DND-41 (cell line): ENCODE results near the gene MS4A4E.
A peak's percentile ranks its signal among the peaks of the same experiment; 100 is the strongest.

Experiments
- ATAC-seq: fragments of 200-7000 bp; cut with Tn5 transposase; 3 replicates; pipeline ENCODE4 v1.9.1; 2021; ENCODE audit warnings: low read depth; ENCODE audit not compliant: insufficient read depth
- DNase-seq: peaks from one replicate; pipeline ENCODE4 v3.0.0-alpha.2; 2020
- H2AFZ ChIP-seq: 2 replicates; pipeline ENCODE4 v1.6.0; 2012; ENCODE audit warnings: low read depth, low read length
- H3K27ac ChIP-seq: 2 replicates; pipeline ENCODE4 v1.5.1; 2012; ENCODE audit warnings: low read length, inconsistent platforms
- H3K27me3 ChIP-seq: fragments of 200-600 bp; sonication (generic); 2 replicates; pipeline ENCODE4 v1.6.0; 2012; ENCODE audit warnings: low read length, mild to moderate bottlenecking, inconsistent platforms; ENCODE audit not compliant: insufficient read depth, poor library complexity
- H3K36me3 ChIP-seq: 2 replicates; pipeline ENCODE4 v1.5.1; 2012; ENCODE audit warnings: low read length, inconsistent platforms; ENCODE audit not compliant: insufficient read depth
- H3K4me1 ChIP-seq: 2 replicates; pipeline ENCODE4 v1.5.1; 2012; ENCODE audit warnings: mild to moderate bottlenecking, low read length; ENCODE audit not compliant: insufficient read depth
- H3K4me2 ChIP-seq: 2 replicates; pipeline ENCODE4 v1.6.0; 2012; ENCODE audit warnings: mild to moderate bottlenecking, moderate library complexity, low read length, inconsistent platforms; ENCODE audit not compliant: insufficient read depth
- H3K4me3 ChIP-seq, 2 experiments: fragments of 200-600 bp in 1 of 2; shearing (Covaris generic) in 1 of 2; 2 replicates each; pipeline ENCODE4 v1.5.1; 2012 to 2016; ENCODE audit warnings: inconsistent platforms in 2 of 2, low read length in 2 of 2, mild to moderate bottlenecking in 2 of 2, low read depth in 1 of 2, moderate library complexity in 1 of 2
- H3K79me2 ChIP-seq: 2 replicates; pipeline ENCODE4 v1.6.0; 2012; ENCODE audit warnings: low read length, inconsistent platforms; ENCODE audit not compliant: insufficient read depth
- H3K9ac ChIP-seq: 2 replicates; pipeline ENCODE4 v1.6.0; 2012; ENCODE audit warnings: low read depth, mild to moderate bottlenecking, inconsistent platforms, low read length, moderate library complexity
- H3K9me3 ChIP-seq: 2 replicates; pipeline ENCODE4 v1.5.1; 2012; ENCODE audit warnings: low read length, moderate library complexity, mild to moderate bottlenecking, inconsistent platforms; ENCODE audit not compliant: insufficient read depth, severe bottlenecking
- H4K20me1 ChIP-seq: 2 replicates; pipeline ENCODE4 v1.6.0; 2012; ENCODE audit warnings: low read length; ENCODE audit not compliant: insufficient read depth
- CTCF ChIP-seq: IDR thresholded peaks from 2 replicates; pipeline ENCODE4 v1.5.1; 2012; ENCODE audit warnings: borderline replicate concordance, low read length, moderate library complexity, mild to moderate bottlenecking; ENCODE audit not compliant: poor library complexity, severe bottlenecking; ENCODE audit errors: extremely low read depth
- EZH2 ChIP-seq: IDR thresholded peaks from 3 replicates; pipeline ENCODE4 v1.6.1; 2012; ENCODE audit warnings: borderline replicate concordance, low read depth, mild to moderate bottlenecking, moderate library complexity, low read length, inconsistent platforms; ENCODE audit not compliant: severe bottlenecking

The MS4A4E gene

GRCh38 chr11:60169264-60169915 lies 73.5 kb downstream of the MS4A4E start:
- Histone ChIP-seq H3K9ac (no peak overlapping the region), H3K27me3 (no peaks in the 10 kb centered on the region), H3K36me3 (no peaks in the 10 kb centered on the region), H4K20me1 (no peaks in the 10 kb centered on the region), H3K4me2 (no peak overlapping the region), H3K4me1 (no peaks in the 10 kb centered on the region), H3K27ac (no peak overlapping the region), H3K79me2 (no peaks in the 10 kb centered on the region), H2AFZ (no peak overlapping the region), H3K9me3 (peaks cover 38% of the 10 kb centered on the region), H3K4me3 (peak overlapping the region in 1 of 2 experiments; percentile 28; a peak in 1 of 4 replicates)
- DNase-seq (peak; percentile 59), ATAC-seq (no peak)
- TF ChIP-seq EZH2 (no peak), CTCF (peak; percentile 39)

GRCh38 chr11:60168306-60168705 lies 74.6 kb downstream of the MS4A4E start:
- TF ChIP-seq EZH2 (no peak), CTCF (no peak)
- Histone ChIP-seq H3K4me3 (no peak overlapping the region), H3K9ac (no peak overlapping the region), H4K20me1 (no peaks in the 10 kb centered on the region), H3K4me2 (no peak overlapping the region), H3K36me3 (no peaks in the 10 kb centered on the region), H3K9me3 (peaks cover 38% of the 10 kb centered on the region), H3K79me2 (no peaks in the 10 kb centered on the region), H2AFZ (no peak overlapping the region), H3K27ac (no peak overlapping the region), H3K4me1 (no peaks in the 10 kb centered on the region), H3K27me3 (no peaks in the 10 kb centered on the region)
- DNase-seq (no peak), ATAC-seq (no peak)

- no peak for DNase-seq
- no peak for ATAC-seq
- Histone ChIP-seq H3K27ac (no peak overlapping the region), H2AFZ (no peak overlapping the region), H3K36me3 (no peaks in the 10 kb centered on the region), H4K20me1 (no peaks in the 10 kb centered on the region), H3K4me3 (no peak overlapping the region), H3K9ac (no peak overlapping the region), H3K79me2 (no peaks in the 10 kb centered on the region), H3K4me2 (no peak overlapping the region), H3K27me3 (no peaks in the 10 kb centered on the region), H3K4me1 (no peaks in the 10 kb centered on the region), H3K9me3 (peaks cover 34% of the 10 kb centered on the region)
- TF ChIP-seq CTCF (no peak), EZH2 (no peak)
These were observed 77.0 kb downstream of the MS4A4E start for GRCh38 chr11:60165951-60166350.
